Epithelial cell of prostate (primary cell): ENCODE measurements around the gene PRDM16.

ENCODE experiments used
- DNase-seq: peaks from one replicate; pipeline ENCODE4 v3.0.0-alpha.2; 2011; ENCODE audit warnings: low read depth, low spot score
- H3K27ac ChIP-seq: fragments of 450-650 bp; 2 replicates; pipeline ENCODE4 v1.5.1; 2017; ENCODE audit warnings: mild to moderate bottlenecking

PRDM16 gene

DNA sequence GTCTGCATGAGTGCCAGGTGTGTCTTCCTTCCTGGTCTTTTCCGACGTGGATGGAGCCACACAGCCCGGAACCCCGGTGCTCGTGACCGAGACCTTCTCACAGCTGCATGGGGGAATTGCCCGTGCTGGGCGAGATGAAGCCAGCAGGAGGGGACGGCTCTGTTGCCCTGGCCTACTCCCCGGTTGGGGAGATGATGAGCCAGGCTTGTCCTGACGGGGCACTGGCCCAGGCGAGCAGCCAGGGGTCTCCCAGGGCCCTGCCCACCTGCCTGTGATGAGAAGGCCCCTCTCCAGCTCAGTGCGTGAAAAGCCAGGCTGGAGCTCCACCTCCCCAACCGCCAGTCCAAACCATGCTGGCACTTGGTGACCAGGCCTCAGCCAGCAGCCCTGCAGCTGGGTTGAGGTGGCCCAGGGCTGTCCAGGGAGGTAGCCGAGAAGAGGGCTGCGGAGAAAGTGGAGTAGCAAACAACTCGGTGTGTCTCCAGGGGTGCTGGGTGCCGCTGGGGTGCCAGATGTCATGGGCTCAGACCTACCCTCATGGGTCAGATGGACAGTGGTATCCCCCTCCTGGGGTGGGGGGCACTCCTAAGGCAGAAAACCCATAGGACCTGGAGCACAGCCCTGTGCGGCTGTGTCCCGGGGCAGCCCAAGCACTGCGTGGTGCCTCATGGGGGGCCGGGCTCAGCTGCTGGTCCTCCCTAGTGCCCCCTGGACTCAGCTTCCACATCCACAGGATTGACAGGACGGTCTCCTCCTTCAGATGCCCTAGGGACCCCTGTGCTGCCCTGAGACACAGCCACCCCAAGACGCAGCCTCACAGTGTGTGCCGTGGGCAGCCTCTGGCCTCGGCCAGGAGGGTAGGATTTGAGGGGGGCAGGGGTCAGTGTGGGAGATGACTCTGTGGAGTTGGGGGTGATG is 26.1 kb downstream of the PRDM16 start:
- H3K27ac ChIP-seq = no peak overlapping the region
- no peak for DNase-seq

DNA sequence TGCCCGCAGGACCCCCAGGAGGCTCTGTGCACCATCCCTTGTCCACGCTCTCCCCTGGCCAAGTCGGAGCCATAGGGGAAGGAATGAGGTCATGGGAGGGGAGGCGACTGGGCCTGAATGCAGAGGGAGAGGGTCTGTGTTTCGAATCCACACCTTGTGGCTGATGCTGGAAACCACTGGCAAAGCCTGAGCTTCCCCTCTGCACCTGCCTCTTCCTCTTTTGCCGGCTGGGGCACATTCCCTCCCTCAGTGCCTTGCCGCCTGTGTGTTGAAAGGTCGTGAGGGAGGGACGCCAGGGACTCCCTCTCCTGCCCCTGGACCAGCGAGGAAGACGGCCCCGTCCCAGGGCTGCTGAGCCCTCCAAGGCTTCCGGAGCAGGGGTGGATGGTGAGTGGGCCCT is 27.3 kb downstream of the PRDM16 start:
- no peak for DNase-seq
- H3K27ac ChIP-seq = no peak overlapping the region

DNA sequence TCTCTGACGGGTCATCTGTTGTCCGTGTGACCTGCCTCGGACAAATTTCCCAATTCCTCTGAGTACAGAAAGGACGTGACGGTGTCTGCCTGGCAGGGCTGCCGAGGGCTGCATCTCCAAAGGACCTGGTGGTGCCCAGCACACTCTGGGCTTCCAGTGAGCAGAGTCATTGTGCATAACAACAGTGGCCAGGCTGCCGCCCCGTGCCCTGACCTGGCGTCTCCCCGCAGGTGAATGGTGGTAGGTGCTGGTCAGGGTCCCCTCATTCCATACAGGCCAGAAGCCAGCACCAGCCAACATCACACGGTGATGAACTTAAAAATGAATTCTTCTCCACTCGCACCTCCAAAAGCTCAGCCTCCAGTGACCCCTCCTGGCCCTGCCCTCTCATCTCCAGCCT is 28.2 kb downstream of the PRDM16 start:
- DNase-seq = no peak
- no peak overlapping the region for H3K27ac ChIP-seq

DNA sequence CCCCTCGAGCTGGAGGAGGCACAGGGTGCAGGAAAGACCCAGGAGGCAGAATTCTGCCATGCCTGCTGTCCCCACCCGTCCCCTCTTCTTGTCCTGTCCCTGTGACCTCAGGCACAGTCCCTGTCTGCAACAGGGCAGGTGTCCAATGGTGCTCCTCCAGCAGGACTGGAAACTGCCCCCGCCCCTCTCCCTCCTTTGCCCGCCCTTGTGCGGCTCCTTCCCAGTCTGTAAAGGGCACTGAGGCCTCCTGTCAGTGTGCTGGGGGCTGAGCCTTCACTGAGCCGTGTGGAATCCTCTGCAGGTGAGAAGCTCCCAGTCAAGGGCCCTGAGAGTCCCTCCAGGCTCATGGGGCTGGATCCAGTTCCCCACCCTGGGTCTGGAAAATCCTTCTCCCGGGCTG is 28.9 kb downstream of the PRDM16 start:
- no peak overlapping the region for H3K27ac ChIP-seq
- no peak for DNase-seq

DNA sequence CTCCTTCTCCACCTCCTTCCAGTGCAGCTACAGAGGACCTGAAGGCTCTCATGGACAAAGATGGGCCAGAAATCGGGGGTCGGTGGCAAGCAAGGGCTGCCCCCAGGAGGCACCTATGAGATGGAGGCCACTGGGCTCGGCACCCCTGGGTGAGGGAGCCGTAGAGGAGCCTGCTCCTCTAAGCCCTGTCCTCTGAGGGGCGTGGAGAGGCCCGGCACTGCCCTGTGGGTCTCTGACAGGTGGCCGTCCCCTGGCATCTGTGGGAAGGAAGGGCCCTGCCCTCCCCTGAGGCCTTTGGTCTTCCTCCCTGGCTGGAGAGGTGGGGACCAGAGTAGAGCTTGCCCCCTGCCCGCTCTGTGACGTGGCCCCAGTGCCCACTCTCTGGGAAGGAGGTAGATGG is 30.9 kb downstream of the PRDM16 start:
- no peak overlapping the region for H3K27ac ChIP-seq
- no peak for DNase-seq

DNA sequence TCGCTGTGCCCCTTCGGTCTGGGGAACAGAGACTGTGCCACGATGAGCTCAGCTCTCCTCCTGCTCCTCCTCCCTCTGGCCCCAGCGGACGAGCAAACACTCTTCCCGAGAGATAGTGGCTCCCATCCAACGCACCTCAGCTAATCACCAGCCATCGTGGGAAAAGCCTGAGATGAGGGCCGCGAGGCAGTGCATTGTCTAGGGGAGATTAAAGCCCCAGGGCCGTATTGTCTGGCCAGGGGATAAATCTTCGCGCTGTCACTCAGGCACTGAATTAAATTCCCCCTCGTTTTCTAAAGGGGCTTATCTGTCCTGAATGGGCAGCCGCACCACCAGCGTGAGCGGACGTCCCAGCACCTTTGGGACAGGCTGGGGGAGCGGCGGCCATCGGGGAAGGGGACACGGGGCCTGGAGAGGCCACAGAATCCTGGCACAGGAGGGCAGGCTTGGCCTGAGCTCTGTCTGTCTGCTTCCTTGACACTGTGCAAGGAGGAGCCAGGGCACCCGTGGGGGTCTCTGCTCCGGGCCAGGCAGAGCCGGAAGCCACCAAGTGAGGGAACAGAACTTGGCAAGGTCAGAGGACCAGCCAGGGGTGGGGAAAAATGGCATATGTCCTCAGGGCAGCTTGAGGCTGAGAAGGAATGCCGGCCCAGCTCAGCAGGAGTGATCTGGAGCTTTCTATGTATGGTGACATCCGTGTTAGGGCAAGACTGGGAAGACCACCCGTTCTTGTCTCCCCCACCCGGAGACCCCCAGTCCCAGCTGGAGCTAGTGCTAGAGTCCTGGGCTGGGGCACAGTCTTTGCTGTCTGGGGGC is 32.3 kb downstream of the PRDM16 start:
- H3K27ac ChIP-seq = no peak overlapping the region
- no peak for DNase-seq

DNA sequence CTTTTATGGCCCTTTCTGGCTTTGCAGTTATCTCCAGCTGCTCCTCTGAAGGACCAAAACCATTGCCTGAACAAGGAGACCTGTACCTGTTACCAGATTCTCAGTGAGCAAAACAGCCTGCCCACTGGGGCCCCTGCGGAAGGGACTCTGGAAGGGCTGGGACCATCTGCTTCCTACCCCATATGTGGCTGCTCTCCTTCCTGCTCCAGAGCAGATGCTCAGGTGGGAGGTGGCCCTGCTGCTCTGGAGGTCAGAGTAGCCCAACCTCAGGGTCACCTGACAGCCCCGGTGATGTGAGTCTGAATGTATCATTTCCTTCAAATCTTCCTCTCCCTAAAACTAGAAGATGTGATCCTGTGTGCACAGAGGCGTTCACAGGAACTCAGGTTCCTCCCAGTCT is 33.6 kb downstream of the PRDM16 start:
- no peak for DNase-seq
- no peak overlapping the region for H3K27ac ChIP-seq

DNA sequence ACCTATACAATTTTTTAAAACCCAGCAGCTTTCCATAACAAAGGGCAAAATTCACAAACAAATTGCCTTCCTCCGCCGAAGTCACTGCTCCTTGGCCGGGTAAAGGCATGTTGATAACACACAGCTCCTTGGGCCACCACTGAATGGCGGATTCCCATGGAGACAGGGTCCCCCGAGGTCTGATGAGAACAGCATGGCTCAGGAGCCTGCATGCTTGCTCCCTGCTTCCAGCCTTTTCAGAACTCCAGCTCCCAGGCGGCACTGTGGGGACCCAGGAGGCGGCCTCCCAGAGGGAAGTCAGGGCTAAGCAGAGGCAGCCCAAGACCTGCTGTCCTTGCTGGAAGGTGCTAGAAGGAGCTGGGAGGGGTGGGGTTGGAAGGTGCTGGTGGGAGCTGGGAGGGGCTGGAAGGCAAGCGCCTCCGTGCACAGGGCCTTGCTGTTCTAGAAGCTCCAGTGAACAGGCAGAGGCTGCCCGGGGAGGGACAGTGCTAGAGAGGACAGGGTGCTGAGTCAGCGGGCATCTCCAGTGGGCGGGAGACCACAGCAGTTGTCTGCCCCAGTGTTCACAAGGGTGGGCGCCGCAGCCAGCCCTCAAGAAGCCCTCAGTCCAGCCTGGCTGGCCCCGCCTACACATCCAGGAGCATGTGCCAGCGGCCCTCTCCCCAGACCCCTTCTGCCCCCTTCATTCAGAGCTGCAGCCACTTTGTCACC is 35.1 kb downstream of the PRDM16 start:
- DNase-seq = no peak
- no peak overlapping the region for H3K27ac ChIP-seq

DNA sequence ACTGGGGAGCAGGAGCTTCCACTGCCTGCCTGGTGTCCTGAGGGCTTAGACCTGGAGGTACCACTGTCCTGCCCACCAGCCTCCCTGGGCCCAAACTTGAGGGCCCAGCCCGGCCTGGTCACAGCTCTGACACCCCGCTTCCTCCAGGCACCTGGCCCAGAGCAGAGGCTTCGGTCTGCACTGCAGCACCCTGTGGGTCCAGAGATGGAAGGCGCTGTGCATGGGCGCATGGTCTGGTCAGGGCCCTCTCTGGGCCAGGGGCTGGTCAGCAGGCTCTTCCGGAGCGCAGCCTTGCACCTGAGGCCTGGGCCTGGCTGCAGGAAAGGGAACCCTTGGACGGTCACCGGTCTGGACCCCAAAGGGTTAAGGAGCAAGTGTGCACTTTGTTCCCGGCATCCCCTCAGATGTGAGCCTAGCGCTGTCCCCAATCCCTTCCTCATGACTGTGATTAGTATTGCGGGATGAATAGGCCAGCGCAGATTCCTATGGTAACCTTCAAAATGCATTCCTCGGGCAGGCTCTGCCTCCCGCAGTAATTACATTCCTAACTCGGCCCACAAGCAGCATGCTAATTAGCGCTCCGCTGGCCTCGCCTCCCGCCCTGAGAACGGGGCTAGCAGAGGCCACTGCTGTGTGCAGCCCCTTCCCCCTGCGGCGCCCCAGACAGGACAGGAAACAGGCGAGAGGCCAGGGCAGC is 36.3 kb downstream of the PRDM16 start:
- no peak for DNase-seq
- no peak overlapping the region for H3K27ac ChIP-seq

DNA sequence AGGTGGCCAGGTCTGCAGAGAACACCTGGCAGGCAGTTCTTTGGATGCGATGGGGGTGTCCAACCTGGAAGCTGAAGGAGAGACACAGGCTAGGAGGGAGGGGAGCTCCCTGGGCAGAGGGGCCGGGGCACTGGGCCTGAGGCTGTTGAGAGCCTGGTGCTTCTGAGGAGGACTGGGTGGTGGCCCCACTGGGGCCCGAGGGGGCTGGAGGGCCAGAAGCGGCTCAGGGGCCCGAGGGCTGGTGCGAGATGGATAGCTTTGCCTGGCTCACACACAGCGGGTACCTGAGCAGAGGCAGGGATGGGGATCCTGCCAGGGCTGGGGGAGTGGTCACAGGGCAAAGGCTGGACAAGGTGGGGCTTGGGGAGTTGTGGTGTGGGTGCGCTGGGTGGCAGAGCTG is 37.2 kb downstream of the PRDM16 start:
- no peak overlapping the region for H3K27ac ChIP-seq
- no peak for DNase-seq

DNA sequence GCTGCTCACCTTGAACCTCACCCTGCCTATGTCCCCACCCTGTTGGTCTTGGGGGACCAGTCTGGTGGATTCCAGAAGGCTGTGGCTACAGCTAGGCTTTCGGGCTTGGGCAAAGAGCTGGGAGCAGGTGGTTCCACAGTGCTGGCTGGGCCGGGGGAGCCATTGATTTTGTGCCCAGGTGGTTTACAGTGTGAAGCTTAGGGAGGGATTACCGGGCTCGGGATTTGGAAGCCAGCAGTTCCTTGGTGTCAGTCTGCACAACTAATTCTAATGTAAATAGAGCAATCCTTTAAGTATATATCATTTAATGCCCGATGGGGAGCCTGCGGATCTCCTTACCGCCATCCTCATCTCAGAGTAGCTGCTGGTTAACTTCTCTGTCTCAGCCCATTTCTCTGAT is 38.2 kb downstream of the PRDM16 start:
- no peak overlapping the region for H3K27ac ChIP-seq
- no peak for DNase-seq

DNA sequence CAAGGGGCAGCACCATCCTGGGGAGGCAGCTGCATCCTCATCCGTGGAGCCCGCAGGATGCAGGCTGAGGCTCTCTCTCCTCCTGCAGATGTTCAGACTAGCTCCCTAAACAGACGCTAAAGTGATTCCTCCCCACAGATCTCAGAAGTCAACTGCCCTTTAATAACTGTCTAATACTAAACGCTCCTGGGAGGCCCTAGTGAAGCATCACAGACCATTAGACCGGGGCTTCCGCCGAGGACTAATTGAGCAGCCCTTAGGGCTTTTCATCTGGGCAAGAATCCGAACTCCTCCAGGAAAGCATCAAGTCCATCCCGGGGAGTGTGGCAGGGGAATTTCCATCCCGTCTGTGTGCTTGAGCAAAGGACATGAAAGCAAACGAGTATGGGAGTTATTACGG is 40.4 kb downstream of the PRDM16 start:
- H3K27ac ChIP-seq = no peak overlapping the region
- DNase-seq = no peak

DNA sequence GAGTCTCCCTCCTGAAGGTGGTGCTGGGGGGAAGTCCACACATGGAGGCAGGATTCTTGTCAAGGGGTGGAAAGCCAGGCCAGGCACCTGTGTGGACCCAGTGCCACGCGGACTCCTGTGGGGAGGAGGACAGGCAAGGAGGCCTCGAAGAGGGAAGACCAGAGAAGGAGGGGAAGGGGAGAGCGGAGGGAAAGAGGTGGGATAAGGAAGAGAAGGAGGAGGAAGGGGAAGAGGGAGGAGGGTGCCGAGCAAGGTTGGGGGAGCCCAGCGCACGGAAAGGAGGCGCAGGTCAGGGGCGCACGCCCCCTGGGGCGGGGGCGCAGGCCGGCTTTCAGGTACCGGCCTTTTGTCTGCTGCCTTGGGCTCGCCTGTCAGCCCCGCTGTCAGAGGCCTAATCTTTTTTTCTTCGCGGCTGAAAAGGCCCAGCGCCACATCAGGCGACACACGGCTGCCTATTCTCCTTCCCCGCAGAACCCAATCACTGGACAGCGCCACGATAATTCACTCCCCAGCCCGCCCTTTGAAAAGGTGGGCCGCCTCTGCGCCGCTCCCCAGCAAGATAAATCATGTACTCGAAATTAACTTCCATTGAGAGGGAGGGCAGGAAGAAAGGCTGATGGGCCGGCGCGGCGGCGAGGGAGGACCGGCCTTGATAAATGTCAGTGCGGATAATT is 42.5 kb downstream of the PRDM16 start:
- no peak for DNase-seq

DNA sequence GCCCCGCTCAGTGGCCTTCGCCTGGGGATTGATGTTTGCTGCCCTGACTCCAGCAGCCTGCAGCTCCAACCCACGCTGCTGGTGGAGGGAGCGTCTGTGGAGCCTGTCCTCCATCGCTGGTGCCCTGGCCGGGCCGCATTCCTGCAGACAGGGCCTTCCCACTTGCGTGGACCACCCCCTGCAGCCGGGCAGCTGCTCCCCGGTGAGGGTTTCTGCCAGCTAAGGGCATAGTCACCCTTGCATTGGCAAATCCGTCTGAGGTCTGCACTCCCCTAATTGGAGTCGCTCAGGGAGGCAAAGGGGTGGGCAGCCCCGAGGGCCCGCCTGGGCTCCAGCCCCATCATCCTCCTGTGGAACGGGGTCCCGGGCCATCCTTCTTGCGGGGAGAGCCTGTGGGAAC is 43.5 kb downstream of the PRDM16 start:
- H3K27ac ChIP-seq = no peak overlapping the region

More for the DNA sequence above, 42.5 kb downstream of the PRDM16 start:
- H3K27ac ChIP-seq = no peak overlapping the region

DNA sequence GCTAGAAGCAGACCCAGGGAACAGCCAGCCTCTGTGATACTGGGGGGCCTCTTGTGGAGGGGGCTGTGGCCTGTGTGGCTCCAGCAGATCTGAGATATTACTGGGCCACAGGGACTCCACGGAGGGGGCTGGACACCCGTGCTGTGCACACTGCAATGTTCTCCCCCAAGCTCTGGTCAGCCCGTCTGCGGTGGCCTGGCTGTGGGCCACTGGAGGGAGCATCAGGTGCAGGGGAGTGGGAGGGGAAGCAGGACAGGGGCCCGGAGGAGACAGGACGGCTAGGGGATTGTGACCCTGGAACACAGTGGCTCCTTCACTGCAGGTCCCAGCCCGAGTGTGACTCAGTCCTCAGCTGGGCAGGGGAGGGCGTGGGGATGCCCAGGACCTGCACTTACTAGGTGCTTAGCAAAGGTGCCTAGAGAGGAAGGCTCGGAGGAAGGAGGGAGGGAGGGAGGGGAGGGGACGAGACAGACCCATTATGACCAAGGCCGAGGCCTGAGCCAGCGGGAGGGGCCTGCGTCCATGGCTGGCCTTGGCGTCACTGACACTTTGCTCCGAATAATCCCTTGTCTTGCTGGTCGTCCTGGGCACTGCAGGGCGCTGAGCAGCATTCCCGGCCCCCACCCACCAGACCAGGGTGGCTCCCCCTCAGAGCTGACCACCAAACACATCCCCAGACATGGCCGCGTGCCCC is 44.2 kb downstream of the PRDM16 start:
- no peak for DNase-seq
- no peak overlapping the region for H3K27ac ChIP-seq

More for the DNA sequence above, 43.5 kb downstream of the PRDM16 start:
- no peak for DNase-seq

DNA sequence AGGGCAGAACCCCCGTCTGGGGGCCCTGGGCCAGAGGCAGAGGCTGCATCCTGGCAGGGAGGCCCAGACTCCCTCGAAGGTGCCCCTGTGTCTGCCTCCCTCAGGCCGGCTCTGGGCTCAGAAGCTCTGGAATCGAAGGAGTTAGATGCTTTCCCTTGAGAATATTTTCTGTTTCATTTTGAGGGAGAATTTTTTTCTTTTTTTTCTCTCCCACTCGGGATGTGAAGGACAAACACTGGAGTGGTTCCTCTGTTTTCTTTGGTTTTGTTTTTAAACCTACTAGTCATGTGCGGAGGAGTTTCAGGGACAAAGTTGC is 44.7 kb downstream of the PRDM16 start:
- DNase-seq = no peak
- no peak overlapping the region for H3K27ac ChIP-seq

DNA sequence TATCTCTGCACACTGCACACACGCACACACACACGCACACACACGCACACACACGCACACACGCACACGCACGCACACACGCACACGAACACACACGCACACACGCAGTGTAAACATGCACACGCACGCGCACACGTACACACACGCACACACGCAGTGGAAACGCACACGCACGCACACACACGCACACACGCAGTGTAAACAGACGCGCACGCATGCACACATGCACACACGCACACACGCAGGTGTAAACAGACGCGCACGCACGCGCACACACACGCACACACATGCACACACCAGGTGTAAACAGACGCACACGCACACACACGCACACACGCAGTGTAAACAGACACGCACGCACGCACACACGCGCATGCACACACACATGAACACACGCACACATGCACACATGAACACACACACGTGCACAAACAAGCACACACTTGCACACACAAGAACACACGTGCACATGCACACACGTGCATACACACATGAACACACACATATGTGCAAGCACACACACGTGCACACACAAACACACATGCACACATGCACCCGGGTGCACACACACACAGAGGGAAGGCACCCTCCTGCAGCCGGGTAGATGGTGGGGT is 45.2 kb downstream of the PRDM16 start:
- no peak for DNase-seq
- H3K27ac ChIP-seq = no peak overlapping the region

DNA sequence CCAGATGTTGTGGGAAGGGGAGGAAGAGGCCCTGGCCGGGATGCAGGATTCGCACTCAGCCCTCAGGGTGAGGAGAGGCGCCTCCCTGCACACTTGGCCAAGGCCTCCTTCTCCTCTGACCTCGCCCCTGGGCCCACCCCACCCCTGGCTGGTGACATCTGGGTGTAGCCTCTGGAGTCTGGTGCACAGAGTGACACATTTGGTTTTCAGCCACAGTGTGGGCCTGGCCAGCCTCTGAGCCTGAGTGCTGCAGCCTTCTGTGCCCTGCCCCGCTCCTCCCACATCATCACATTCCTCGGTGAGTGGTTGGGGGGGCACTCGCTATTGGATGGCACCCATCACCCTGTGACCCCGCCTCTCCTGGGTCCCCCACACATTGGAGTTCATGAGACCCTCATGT is 45.8 kb downstream of the PRDM16 start:
- DNase-seq = no peak
- H3K27ac ChIP-seq = no peak overlapping the region
